ENCODE data around the gene SUPT3H.

DNA sequence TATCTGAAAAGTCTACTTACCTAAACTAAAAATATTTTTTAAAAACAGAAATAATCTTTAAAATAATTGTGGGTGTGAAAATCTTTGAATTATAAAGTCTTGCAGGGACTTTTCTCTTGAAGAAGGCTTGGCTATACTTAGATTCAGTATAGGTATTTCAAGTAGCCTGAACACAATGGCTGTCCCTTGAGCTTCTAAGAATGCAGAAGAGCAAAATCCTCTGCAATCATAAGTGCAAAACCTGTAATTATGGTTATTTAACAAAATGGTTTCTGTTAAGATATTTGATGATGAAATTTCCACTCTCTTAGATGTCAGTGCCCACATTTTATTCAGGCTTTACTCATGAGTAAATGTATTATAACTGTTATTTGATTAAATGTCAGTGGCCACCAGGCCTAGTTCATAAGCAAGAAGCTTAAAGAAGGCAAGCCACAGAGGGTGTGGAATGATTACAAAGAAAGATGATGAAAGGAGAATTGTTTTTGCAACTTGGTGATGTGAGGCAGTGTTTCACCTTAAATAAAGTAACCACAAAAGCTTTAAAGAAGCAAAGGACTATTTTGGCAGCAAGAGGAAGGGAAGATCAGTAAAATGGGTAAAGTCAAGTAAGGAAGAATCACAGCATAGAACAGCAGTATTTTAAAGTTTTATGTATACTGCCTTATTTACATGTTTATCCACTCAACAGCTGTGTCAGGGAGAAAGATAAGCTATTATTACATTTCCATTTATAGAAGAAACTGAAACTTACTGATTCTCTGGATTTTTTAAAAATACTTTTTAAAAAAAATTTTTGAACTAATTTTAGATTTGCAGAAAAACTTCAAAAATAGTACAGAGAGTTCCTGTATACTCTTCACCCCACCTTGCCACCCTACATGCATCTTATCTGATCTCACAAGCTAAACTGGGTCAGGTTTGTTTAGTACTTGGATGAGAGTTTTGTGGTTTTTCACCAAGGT lies 400.8 kb downstream of the SUPT3H start:
- TF ChIP-seq CTCF (IDR thresholded peaks at IDR 0.05) (no peak), POLR2A (IDR thresholded peaks at IDR 0.05) (no peak)

Measured in lower leg skin (tissue), 3 donors.